ENCODE results near the gene PCA3. TPM values are rescaled to one million over a fixed set of nuclear protein-coding genes. Genes with fewer than 3 reads are reported as not detected.

Gene PCA3
- total RNA-seq (under 1 TPM; 0.33 to 0.92 TPM), polyA plus RNA-seq (under 1 TPM; 0.44 to 0.72 TPM)

DNA sequence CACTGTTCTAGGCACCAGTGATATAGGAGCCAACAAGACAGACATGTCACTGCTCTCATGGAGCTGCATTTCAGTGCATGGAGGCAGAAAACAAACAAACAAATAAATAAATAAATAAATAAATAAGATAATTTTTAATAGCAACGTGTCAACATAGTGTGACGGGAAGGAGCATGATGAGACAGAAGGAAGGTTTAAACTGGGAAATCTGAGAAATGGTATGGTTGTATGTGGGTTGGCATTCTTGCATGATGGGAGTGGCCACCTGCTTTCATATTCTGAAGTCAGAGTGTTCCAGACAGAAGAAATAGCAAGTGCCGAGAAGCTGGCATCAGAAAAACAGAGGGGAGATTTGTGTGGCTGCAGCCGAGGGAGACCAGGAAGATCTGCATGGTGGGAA, at the start of gene PCA3:
Gene PCA3 (plus strand): TSS at position 301 of the 400 bp plus-strand sequence.
- no peak within 1 kb of the TSS for H3K27ac ChIP-seq (ENCODE audit: low read depth in 1 of 2, low read length in 2 of 2)
- TF ChIP-seq, protein P1, sequence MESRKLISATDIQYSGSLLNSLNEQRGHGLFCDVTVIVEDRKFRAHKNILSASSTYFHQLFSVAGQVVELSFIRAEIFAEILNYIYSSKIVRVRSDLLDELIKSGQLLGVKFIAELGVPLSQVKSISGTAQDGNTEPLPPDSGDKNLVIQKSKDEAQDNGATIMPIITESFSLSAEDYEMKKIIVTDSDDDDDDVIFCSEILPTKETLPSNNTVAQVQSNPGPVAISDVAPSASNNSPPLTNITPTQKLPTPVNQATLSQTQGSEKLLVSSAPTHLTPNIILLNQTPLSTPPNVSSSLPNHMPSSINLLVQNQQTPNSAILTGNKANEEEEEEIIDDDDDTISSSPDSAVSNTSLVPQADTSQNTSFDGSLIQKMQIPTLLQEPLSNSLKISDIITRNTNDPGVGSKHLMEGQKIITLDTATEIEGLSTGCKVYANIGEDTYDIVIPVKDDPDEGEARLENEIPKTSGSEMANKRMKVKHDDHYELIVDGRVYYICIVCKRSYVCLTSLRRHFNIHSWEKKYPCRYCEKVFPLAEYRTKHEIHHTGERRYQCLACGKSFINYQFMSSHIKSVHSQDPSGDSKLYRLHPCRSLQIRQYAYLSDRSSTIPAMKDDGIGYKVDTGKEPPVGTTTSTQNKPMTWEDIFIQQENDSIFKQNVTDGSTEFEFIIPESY (IDR thresholded peaks at IDR 0.05) = no peak
- no peak for TF ChIP-seq GABPA (IDR thresholded peaks at IDR 0.05 in 1 of 2, conservative IDR thresholded peaks at IDR 0.05 in 1 of 2)
- TF ChIP-seq, protein P2, sequence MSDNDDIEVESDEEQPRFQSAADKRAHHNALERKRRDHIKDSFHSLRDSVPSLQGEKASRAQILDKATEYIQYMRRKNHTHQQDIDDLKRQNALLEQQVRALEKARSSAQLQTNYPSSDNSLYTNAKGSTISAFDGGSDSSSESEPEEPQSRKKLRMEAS (IDR thresholded peaks at IDR 0.05) = no peak
- TF ChIP-seq, protein P3, sequence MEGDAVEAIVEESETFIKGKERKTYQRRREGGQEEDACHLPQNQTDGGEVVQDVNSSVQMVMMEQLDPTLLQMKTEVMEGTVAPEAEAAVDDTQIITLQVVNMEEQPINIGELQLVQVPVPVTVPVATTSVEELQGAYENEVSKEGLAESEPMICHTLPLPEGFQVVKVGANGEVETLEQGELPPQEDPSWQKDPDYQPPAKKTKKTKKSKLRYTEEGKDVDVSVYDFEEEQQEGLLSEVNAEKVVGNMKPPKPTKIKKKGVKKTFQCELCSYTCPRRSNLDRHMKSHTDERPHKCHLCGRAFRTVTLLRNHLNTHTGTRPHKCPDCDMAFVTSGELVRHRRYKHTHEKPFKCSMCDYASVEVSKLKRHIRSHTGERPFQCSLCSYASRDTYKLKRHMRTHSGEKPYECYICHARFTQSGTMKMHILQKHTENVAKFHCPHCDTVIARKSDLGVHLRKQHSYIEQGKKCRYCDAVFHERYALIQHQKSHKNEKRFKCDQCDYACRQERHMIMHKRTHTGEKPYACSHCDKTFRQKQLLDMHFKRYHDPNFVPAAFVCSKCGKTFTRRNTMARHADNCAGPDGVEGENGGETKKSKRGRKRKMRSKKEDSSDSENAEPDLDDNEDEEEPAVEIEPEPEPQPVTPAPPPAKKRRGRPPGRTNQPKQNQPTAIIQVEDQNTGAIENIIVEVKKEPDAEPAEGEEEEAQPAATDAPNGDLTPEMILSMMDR (IDR thresholded peaks at IDR 0.05; ENCODE audit: low read depth, low read length, missing input control) = no peak
- TF ChIP-seq YY1 (IDR thresholded peaks at IDR 0.05) = no peak
- TF ChIP-seq HNF4G (IDR thresholded peaks at IDR 0.05) = no peak
- TF ChIP-seq FOXA2 (IDR thresholded peaks at IDR 0.05) = no peak
- TF ChIP-seq JUND (IDR thresholded peaks at IDR 0.05) = no peak
- TF ChIP-seq, protein P4, sequence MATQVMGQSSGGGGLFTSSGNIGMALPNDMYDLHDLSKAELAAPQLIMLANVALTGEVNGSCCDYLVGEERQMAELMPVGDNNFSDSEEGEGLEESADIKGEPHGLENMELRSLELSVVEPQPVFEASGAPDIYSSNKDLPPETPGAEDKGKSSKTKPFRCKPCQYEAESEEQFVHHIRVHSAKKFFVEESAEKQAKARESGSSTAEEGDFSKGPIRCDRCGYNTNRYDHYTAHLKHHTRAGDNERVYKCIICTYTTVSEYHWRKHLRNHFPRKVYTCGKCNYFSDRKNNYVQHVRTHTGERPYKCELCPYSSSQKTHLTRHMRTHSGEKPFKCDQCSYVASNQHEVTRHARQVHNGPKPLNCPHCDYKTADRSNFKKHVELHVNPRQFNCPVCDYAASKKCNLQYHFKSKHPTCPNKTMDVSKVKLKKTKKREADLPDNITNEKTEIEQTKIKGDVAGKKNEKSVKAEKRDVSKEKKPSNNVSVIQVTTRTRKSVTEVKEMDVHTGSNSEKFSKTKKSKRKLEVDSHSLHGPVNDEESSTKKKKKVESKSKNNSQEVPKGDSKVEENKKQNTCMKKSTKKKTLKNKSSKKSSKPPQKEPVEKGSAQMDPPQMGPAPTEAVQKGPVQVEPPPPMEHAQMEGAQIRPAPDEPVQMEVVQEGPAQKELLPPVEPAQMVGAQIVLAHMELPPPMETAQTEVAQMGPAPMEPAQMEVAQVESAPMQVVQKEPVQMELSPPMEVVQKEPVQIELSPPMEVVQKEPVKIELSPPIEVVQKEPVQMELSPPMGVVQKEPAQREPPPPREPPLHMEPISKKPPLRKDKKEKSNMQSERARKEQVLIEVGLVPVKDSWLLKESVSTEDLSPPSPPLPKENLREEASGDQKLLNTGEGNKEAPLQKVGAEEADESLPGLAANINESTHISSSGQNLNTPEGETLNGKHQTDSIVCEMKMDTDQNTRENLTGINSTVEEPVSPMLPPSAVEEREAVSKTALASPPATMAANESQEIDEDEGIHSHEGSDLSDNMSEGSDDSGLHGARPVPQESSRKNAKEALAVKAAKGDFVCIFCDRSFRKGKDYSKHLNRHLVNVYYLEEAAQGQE (IDR thresholded peaks at IDR 0.05) = no peak
- TF ChIP-seq, protein P5, sequence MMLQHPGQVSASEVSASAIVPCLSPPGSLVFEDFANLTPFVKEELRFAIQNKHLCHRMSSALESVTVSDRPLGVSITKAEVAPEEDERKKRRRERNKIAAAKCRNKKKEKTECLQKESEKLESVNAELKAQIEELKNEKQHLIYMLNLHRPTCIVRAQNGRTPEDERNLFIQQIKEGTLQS (IDR thresholded peaks at IDR 0.05) = no peak
- TF ChIP-seq TAF1 (conservative IDR thresholded peaks at IDR 0.05) = no peak
- no peak for TF ChIP-seq FOXA1 (IDR thresholded peaks at IDR 0.05)
- TF ChIP-seq SP1 (IDR thresholded peaks at IDR 0.05) = no peak
- no peak for TF ChIP-seq RAD21 (IDR thresholded peaks at IDR 0.05)
- no peaks in the 10 kb centered on the region for H3K4me1 ChIP-seq (ENCODE audit: control insufficient read depth in 4 of 4, insufficient read depth in 4 of 4, low read length in 3 of 4)
- no peaks in the 10 kb centered on the region for H3K36me3 ChIP-seq (ENCODE audit: control insufficient read depth in 4 of 4, insufficient read depth in 3 of 4, low read depth in 1 of 4, low read length in 3 of 4)
- no peaks in the 10 kb centered on the region for H3K27me3 ChIP-seq (ENCODE audit: control insufficient read depth in 4 of 4, insufficient read depth in 4 of 4, low read length in 3 of 4)
- no peaks in the 10 kb centered on the region for H3K9me3 ChIP-seq (ENCODE audit: control insufficient read depth in 4 of 4, low read length in 3 of 4)
- no peak for DNase-seq (ENCODE audit: low spot score)
- H3K4me3 ChIP-seq (ENCODE audit: low read depth in 1 of 3, low read length in 3 of 3) = no peak within 1 kb of the TSS
- WGBS = 94% methylated on average over 4 of the region's 4 CpGs
- H3K9ac ChIP-seq (ENCODE audit: low read depth in 1 of 2, low read length in 2 of 2) = no peak within 1 kb of the TSS

DNA sequence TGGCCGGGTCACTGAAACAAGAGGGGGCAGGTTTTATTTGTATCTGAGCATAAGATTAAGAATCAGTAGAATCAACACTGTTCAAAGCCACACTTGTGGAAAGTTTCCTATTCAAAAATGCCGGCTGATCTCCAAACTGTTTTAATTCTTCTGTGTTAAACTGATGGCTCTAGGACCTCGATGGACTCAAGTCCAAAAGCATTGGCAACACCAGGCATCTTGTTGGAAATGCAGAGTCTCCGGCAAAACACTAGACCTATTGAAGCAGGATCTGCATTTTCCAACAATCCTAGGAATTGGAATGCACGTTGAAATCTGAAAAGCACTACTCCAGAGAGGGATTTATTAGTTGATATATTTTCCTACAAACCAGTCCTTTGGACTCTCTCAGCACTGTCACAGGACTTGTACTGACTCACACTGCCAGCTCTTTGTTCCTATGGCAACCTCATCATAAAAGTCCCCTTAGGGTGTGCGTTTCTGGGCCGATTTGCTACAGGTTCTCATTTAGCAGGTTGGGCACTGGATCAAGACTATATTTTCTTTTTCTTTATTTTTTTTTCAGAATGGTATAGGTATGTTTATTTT, 48.1 kb upstream of the PCA3 start:
- no peak overlapping the region for H3K9ac ChIP-seq (ENCODE audit: low read depth in 1 of 2, low read length in 2 of 2)
- H3K4me3 ChIP-seq (ENCODE audit: low read depth in 1 of 3, low read length in 3 of 3) = no peak overlapping the region
- no peaks in the 10 kb centered on the region for H3K9me3 ChIP-seq (ENCODE audit: control insufficient read depth in 4 of 4, low read length in 3 of 4)
- H3K4me1 ChIP-seq (ENCODE audit: control insufficient read depth in 4 of 4, insufficient read depth in 4 of 4, low read length in 3 of 4) = no peaks in the 10 kb centered on the region
- no peaks in the 10 kb centered on the region for H3K27me3 ChIP-seq (ENCODE audit: control insufficient read depth in 4 of 4, insufficient read depth in 4 of 4, low read length in 3 of 4)
- TF ChIP-seq FOXA2 (IDR thresholded peaks at IDR 0.05) (no peak), FOXA1 (IDR thresholded peaks at IDR 0.05) (no peak), HNF4A (conservative IDR thresholded peaks at IDR 0.05) (no peak), YY1 (IDR thresholded peaks at IDR 0.05) (no peak)
- TF ChIP-seq, protein P3 (IDR thresholded peaks at IDR 0.05; ENCODE audit: low read depth, low read length, missing input control) = no peak
- no peak overlapping the region for H3K27ac ChIP-seq (ENCODE audit: low read depth in 1 of 2, low read length in 2 of 2)
- H3K36me3 ChIP-seq (ENCODE audit: control insufficient read depth in 4 of 4, insufficient read depth in 3 of 4, low read depth in 1 of 4, low read length in 3 of 4) = no peaks in the 10 kb centered on the region
- WGBS = 82% methylated on average over 7 of the region's 7 CpGs
- no peak for DNase-seq (ENCODE audit: low spot score)

Measured in liver (tissue), 9 donors.